Naive thymus-derived CD4-positive, alpha-beta T cell (primary cell): ENCODE results near the gene TTC23L. TPM values are rescaled to one million over a fixed set of nuclear protein-coding genes. Genes with fewer than 3 reads are reported as not detected.

ENCODE experiments used
- ATAC-seq: fragments of 150-1000 bp; cut with Tn5 transposase; 2 replicates; pipeline ENCODE4 v1.10.0; 2021; ENCODE audit warnings: mild to moderate bottlenecking, moderate library complexity
- CTCF ChIA-PET: fragments of 350-600 bp; sonication (Branson Sonifier 250); formaldehyde crosslinking; loops from one replicate; lab custom pipeline; 2021; ENCODE audit warnings: antibody characterized with exemption; lab: Charles Lee
- POLR2A ChIA-PET: fragments of 350-600 bp; sonication (Branson Sonifier 250); formaldehyde crosslinking; loops from one replicate; lab custom pipeline; 2021; ENCODE audit warnings: antibody characterized with exemption, inconsistent platforms; lab: Charles Lee
- DNase-seq, 9 donors: peaks; one replicate each; pipeline versions ENCODE4 v3.0.0 to v3.0.0-alpha.2; 2020 to 2022; ENCODE audit warnings: mixed read lengths in 1 of 9
- H3K27ac ChIP-seq: one replicate; pipeline ENCODE4 v1.7.0; 2013; ENCODE audit warnings: mild to moderate bottlenecking, low read depth, low read length, moderate library complexity
- H3K27me3 ChIP-seq, 2 donors: one replicate each; pipeline ENCODE4 v1.7.0; 2013; ENCODE audit warnings: low read length in 2 of 2, mild to moderate bottlenecking in 2 of 2, moderate library complexity in 2 of 2; ENCODE audit not compliant: control insufficient read depth in 2 of 2, insufficient read depth in 2 of 2
- H3K36me3 ChIP-seq, 3 experiments: 1 replicate in 2 of 3; 2 replicates in 1 of 3; pipeline ENCODE4 v1.7.0; 2013; ENCODE audit warnings: low read length in 3 of 3, mild to moderate bottlenecking in 3 of 3, moderate library complexity in 1 of 3; ENCODE audit not compliant: insufficient read depth in 3 of 3, control insufficient read depth in 2 of 3
- H3K4me1 ChIP-seq, 2 donors: one replicate each; pipeline ENCODE4 v1.7.0; 2013; ENCODE audit warnings: low read length in 2 of 2, mild to moderate bottlenecking in 2 of 2, moderate library complexity in 1 of 2; ENCODE audit not compliant: control insufficient read depth in 2 of 2, insufficient read depth in 2 of 2
- H3K4me3 ChIP-seq: 2 replicates; pipeline ENCODE4 v1.7.0; 2013; ENCODE audit warnings: mild to moderate bottlenecking, low read length
- H3K9me3 ChIP-seq, 3 experiments: 1 replicate in 2 of 3; 2 replicates in 1 of 3; pipeline ENCODE4 v1.7.0; 2013; ENCODE audit warnings: low read length in 3 of 3; ENCODE audit not compliant: control insufficient read depth in 2 of 3
- H3K27ac Mint-ChIP-seq, 9 donors: one replicate each; pipeline ENCODE4 v1.8.0; 2020 to 2022; ENCODE audit warnings: mixed read lengths in 9 of 9, mild to moderate bottlenecking in 8 of 9, moderate library complexity in 5 of 9, inconsistent platforms in 2 of 9
- H3K27me3 Mint-ChIP-seq, 5 donors: one replicate each; pipeline ENCODE4 v1.8.0; 2021 to 2022; ENCODE audit warnings: mixed read lengths in 5 of 5, mild to moderate bottlenecking in 1 of 5
- H3K36me3 Mint-ChIP-seq, 5 donors: one replicate each; pipeline ENCODE4 v1.8.0; 2020 to 2022; ENCODE audit warnings: mixed read lengths in 5 of 5, mild to moderate bottlenecking in 3 of 5, inconsistent platforms in 1 of 5
- H3K4me1 Mint-ChIP-seq, 7 donors: one replicate each; pipeline ENCODE4 v1.8.0; 2020 to 2022; ENCODE audit warnings: mixed read lengths in 7 of 7, mild to moderate bottlenecking in 3 of 7, inconsistent platforms in 1 of 7
- H3K4me3 Mint-ChIP-seq, 10 donors: one replicate each; pipeline ENCODE4 v1.8.0; 2020 to 2022; ENCODE audit warnings: mild to moderate bottlenecking in 10 of 10, mixed read lengths in 10 of 10, moderate library complexity in 6 of 10, inconsistent platforms in 2 of 10
- H3K9me3 Mint-ChIP-seq, 11 donors: one replicate each; pipeline ENCODE4 v1.8.0; 2020 to 2022; ENCODE audit warnings: mixed read lengths in 11 of 11, mild to moderate bottlenecking in 4 of 11, inconsistent platforms in 1 of 11, moderate library complexity in 1 of 11
- intact Hi-C, 2 donors: fragments of 100-400 bp; cut with micrococcal nuclease; formaldehyde crosslinking; loops; one replicate each; pipeline ENCODE4 v1.15.1; 2023
- polyA plus RNA-seq, 2 donors: library from polyadenylated mRNA; unstranded; fragments of 300-500 nt; fragmentation: Illumina TruSeq; gene quantifications; one replicate each; pipeline ENCODE4 v1.2.3, GENCODE V29; 2021
- total RNA-seq, 6 experiments: library from RNA in 5 of 6; stranded (reverse) in 5 of 6; gene quantifications; 1 replicate in 5 of 6; 2 replicates in 1 of 6; pipeline ENCODE4 v1.2.3 and lab custom pipeline; 2021 to 2026

The TTC23L gene
- total and polyA plus RNA-seq, 7 experiments from 2014 or later = 0.57 to 1.9 (median 1.00) TPM; not detected in 4

DNA sequence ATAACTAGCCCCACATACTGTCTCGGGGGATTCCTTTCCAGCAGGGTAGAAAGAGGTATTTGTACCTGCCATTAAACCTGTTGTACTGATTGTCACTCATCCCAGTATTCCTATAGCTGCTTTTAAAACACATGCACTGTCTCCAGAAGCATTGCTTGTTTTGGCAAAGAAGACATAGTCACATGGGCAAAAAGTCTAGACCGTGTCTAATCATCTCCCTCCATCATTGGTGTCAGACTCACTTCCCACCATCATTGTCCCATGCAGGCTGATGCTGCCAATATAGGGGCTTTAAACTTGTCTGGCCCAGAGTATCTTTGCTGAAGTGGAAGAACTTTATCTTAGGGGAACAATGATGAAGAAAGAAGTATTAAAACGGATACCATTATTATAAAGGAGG lies 103.0 kb downstream of the TTC23L start:
- H3K27ac ChIP-seq = no peak overlapping the region
- H3K4me1 ChIP-seq = no peaks in the 10 kb centered on the region
- Mint-ChIP-seq H3K9me3 (no peaks in the 10 kb centered on the region), H3K36me3 (peaks cover 21 to 43% (median 35%) of the 10 kb centered on the region in 5 donors), H3K4me3 (no peak overlapping the region), H3K27ac (no peak overlapping the region), H3K4me1 (peaks cover 0 to 3% (median 0%) of the 10 kb centered on the region in 7 donors), H3K27me3 (no peaks in the 10 kb centered on the region)
- no peaks in the 10 kb centered on the region for H3K27me3 ChIP-seq
- ChIA-PET CTCF (interaction anchor here (0.7 kb wide), 1 partner anchor 147 kb away, joined by 5 read pairs; no protein-coding TSS in a partner anchor), POLR2A (no interaction called here)
- no peaks in the 10 kb centered on the region for H3K9me3 ChIP-seq
- H3K36me3 ChIP-seq = peaks cover 10 to 71% (median 11%) of the 10 kb centered on the region in 3 experiments
- ATAC-seq = no peak
- no peak overlapping the region for H3K4me3 ChIP-seq
- no peak for DNase-seq
- intact Hi-C loops = no loop called here

GRCh38 chr5:34944044-34944443 lies 105.1 kb downstream of the TTC23L start:
- peaks cover 11 to 44% (median 27%) of the 10 kb centered on the region in 5 donors for H3K36me3 Mint-ChIP-seq
- no peak overlapping the region for H3K27ac Mint-ChIP-seq
- H3K27me3 Mint-ChIP-seq = no peaks in the 10 kb centered on the region
- no peak overlapping the region for H3K4me3 Mint-ChIP-seq
- ChIA-PET CTCF (interaction anchor here (1.3 kb wide), 1 partner anchor 983 kb away, joined by 3 read pairs; no protein-coding TSS in a partner anchor), POLR2A (no interaction called here)
- ATAC-seq = no peak
- no peaks in the 10 kb centered on the region for H3K4me1 ChIP-seq
- H3K36me3 ChIP-seq = peaks cover 5 to 57% (median 5%) of the 10 kb centered on the region in 3 experiments
- no peak overlapping the region for H3K4me3 ChIP-seq
- H3K9me3 Mint-ChIP-seq = no peaks in the 10 kb centered on the region
- intact Hi-C loops = no loop called here
- no peaks in the 10 kb centered on the region for H3K9me3 ChIP-seq
- no peaks in the 10 kb centered on the region for H3K27me3 ChIP-seq
- H3K27ac ChIP-seq = no peak overlapping the region
- DNase-seq = no peak
- H3K4me1 Mint-ChIP-seq = no peaks in the 10 kb centered on the region

GRCh38 chr5:34944460-34945047 lies 105.6 kb downstream of the TTC23L start:
- POLR2A ChIA-PET = no interaction called here

More at GRCh38 chr5:34944460-34945047, 105.6 kb downstream of the TTC23L start:
- H3K27ac Mint-ChIP-seq = no peak overlapping the region
- no peaks in the 10 kb centered on the region for H3K9me3 ChIP-seq
- DNase-seq = no peak
- no peak overlapping the region for H3K27ac ChIP-seq
- H3K4me3 ChIP-seq = no peak overlapping the region
- ATAC-seq = no peak
- no peaks in the 10 kb centered on the region for H3K4me1 ChIP-seq
- no peaks in the 10 kb centered on the region for H3K4me1 Mint-ChIP-seq
- H3K27me3 Mint-ChIP-seq = no peaks in the 10 kb centered on the region
- CTCF ChIA-PET = no interaction called here
- H3K9me3 Mint-ChIP-seq = no peaks in the 10 kb centered on the region
- H3K27me3 ChIP-seq = no peaks in the 10 kb centered on the region
- H3K4me3 Mint-ChIP-seq = no peak overlapping the region
- intact Hi-C loops = no loop called here
- peaks cover 13 to 42% (median 30%) of the 10 kb centered on the region in 5 donors for H3K36me3 Mint-ChIP-seq
- peaks cover 5 to 55% (median 5%) of the 10 kb centered on the region in 3 experiments for H3K36me3 ChIP-seq

Other genes starting within 250 kb of the TTC23L start
- under 1 TPM in 3 of 5 experiments, not detected in 2; 0.32 to 0.98 (median 0.89) TPM for gene RAI14, start 182.8 kb upstream of the TTC23L start, total RNA-seq
- not detected for gene RAI14, start 182.8 kb upstream of the TTC23L start, polyA plus RNA-seq
- gene RAD1, start 76.3 kb downstream of the TTC23L start, total RNA-seq = 10 to 100 TPM; 19.3 to 29.6 (median 24.6) TPM
- gene RAD1, start 76.3 kb downstream of the TTC23L start, polyA plus RNA-seq = 10 to 100 TPM; 18.9 to 19.4 TPM
- 10 to 100 TPM; 13.4 to 45.2 (median 26.8) TPM for gene BRIX1, start 76.5 kb downstream of the TTC23L start, total RNA-seq
- 10 to 100 TPM; 46.0 to 46.2 TPM for gene BRIX1, start 76.5 kb downstream of the TTC23L start, polyA plus RNA-seq
- gene DNAJC21, start 90.4 kb downstream of the TTC23L start, total RNA-seq = 10 to 100 TPM; 43.9 to 66.4 (median 49.6) TPM
- gene DNAJC21, start 90.4 kb downstream of the TTC23L start, polyA plus RNA-seq = 10 to 100 TPM; 17.3 to 19.6 TPM
- not detected for gene AGXT2, start 208.8 kb downstream of the TTC23L start, total RNA-seq
- not detected for gene AGXT2, start 208.8 kb downstream of the TTC23L start, polyA plus RNA-seq